ENCODE measurements around the gene HEXB. TPM values are rescaled to one million over a fixed set of nuclear protein-coding genes. Genes with fewer than 3 reads are reported as not detected.

Gene HEXB
- total RNA-seq, 4 donors from 2014 or later: 26.7 to 76.4 (median 62.1) TPM

DNA sequence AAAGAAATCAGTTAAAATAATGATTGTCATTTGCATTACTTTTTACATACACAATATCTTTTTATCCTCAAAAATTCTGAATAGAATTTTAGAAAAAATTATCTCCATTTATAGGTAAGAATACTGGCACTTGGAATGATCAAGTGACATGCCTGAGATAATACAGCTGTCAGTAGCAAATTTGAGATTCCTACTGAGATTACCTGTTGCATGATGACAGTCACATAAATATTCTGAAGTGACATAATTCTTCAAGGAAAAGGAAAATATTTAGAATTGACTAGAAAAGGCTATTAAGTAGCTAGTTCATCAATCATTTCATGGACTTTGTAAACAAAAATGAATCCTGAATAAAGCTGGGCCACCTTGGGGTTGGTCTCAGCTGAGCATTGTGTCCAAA lies 29.3 kb upstream of the HEXB start:
- H3K4me3 ChIP-seq: no peak overlapping the region
- TF ChIP-seq, protein P1, sequence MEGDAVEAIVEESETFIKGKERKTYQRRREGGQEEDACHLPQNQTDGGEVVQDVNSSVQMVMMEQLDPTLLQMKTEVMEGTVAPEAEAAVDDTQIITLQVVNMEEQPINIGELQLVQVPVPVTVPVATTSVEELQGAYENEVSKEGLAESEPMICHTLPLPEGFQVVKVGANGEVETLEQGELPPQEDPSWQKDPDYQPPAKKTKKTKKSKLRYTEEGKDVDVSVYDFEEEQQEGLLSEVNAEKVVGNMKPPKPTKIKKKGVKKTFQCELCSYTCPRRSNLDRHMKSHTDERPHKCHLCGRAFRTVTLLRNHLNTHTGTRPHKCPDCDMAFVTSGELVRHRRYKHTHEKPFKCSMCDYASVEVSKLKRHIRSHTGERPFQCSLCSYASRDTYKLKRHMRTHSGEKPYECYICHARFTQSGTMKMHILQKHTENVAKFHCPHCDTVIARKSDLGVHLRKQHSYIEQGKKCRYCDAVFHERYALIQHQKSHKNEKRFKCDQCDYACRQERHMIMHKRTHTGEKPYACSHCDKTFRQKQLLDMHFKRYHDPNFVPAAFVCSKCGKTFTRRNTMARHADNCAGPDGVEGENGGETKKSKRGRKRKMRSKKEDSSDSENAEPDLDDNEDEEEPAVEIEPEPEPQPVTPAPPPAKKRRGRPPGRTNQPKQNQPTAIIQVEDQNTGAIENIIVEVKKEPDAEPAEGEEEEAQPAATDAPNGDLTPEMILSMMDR (IDR thresholded peaks at IDR 0.05): no peak
- TF ChIP-seq POLR2A (IDR thresholded peaks at IDR 0.05): no peak
- H3K36me3 ChIP-seq: no peaks in the 10 kb centered on the region
- peaks cover 0 to 2% (median 0%) of the 10 kb centered on the region in 3 donors for H3K4me1 ChIP-seq
- no peak overlapping the region for H3K27ac ChIP-seq
- no peak for DNase-seq
- intact Hi-C loops (cut with DNase I): no loop called here
- no peaks in the 10 kb centered on the region for H3K27me3 ChIP-seq
- H3K9me3 ChIP-seq: no peaks in the 10 kb centered on the region

DNA sequence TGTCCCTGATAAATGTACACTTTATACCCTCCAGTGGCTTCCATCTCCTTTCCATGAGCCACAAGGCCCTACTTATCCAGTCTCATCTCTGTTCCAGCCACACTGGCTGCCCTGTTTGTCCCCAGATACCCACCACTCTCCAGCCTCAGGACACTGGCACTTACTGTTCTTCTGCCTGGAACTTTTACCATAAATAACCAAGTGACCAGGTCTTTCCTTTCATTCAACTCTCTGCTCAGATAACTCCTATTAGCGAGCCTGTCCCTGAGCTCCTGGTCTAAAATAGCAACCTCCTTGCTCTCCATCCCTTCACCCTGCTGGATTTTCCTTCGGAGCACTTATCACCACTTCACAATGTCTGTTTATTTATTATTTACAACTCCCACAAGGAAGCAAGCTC lies 27.9 kb upstream of the HEXB start:
- Histone ChIP-seq H3K9me3 (no peaks in the 10 kb centered on the region), H3K27me3 (no peaks in the 10 kb centered on the region), H3K4me1 (no peaks in the 10 kb centered on the region), H3K4me3 (no peak overlapping the region), H3K27ac (no peak overlapping the region), H3K36me3 (no peaks in the 10 kb centered on the region)
- DNase-seq: no peak
- intact Hi-C loops (cut with DNase I): no loop called here
- 63 to 94% methylated on average over 2 of the region's 2 CpGs for WGBS, 2 donors
- TF ChIP-seq, protein P1 (IDR thresholded peaks at IDR 0.05): no peak
- no peak for TF ChIP-seq POLR2A (IDR thresholded peaks at IDR 0.05)

DNA sequence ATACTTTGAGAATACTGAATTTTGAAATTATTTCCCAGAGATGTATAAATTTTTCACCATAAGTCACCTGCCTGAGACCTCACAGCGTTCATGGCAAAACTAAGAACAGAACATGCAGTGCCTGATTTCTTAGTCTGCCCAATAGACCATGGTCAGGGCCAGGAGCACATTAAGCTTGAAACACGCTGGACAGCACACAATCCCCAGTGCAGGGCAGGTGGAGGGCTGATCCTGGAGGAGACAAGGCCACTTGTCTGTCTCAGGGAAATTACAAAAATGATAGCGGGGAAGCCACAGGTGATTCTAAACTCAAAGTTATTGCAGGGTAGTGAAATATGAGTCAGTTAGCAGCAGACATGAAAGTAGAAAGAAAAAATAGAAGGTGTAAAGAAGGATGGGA lies 25.9 kb upstream of the HEXB start:
- no peak for DNase-seq
- Histone ChIP-seq H3K4me3 (no peak overlapping the region), H3K9me3 (no peaks in the 10 kb centered on the region), H3K4me1 (no peaks in the 10 kb centered on the region), H3K27me3 (no peaks in the 10 kb centered on the region), H3K27ac (no peak overlapping the region), H3K36me3 (no peaks in the 10 kb centered on the region)
- 75 to 87% methylated on average over 3 of the region's 3 CpGs for WGBS, 2 donors
- no peak for TF ChIP-seq POLR2A (IDR thresholded peaks at IDR 0.05)
- intact Hi-C loops (cut with DNase I): no loop called here

DNA sequence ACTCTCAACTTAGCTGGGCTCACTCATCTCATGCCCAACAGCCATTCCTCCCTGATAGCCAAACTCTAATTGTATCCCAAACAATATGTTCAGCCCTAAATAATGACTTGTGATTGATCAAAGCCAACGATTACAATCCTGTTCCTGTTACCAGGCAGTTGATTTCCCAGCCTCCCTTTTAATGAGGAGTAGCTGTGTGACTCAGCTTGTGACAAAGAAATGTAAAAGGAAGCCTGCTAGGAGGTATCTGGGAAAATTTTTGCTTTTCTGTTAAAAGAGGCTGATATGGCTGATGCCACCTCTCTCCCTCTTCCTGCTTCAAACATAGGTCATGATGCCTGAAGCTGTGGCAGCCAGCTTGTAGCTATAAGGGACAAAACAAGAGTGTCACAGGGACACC lies 24.9 kb upstream of the HEXB start:
- intact Hi-C loops (cut with DNase I): no loop called here
- DNase-seq: no peak
- Histone ChIP-seq H3K27ac (no peak overlapping the region), H3K36me3 (no peaks in the 10 kb centered on the region), H3K4me3 (no peak overlapping the region), H3K27me3 (no peaks in the 10 kb centered on the region), H3K4me1 (no peaks in the 10 kb centered on the region), H3K9me3 (no peaks in the 10 kb centered on the region)
- TF ChIP-seq, protein P1 (IDR thresholded peaks at IDR 0.05): no peak
- no peak for TF ChIP-seq POLR2A (IDR thresholded peaks at IDR 0.05)
- WGBS, 2 donors: 50 to 56% methylated on average over 1 of the region's 1 CpG

DNA sequence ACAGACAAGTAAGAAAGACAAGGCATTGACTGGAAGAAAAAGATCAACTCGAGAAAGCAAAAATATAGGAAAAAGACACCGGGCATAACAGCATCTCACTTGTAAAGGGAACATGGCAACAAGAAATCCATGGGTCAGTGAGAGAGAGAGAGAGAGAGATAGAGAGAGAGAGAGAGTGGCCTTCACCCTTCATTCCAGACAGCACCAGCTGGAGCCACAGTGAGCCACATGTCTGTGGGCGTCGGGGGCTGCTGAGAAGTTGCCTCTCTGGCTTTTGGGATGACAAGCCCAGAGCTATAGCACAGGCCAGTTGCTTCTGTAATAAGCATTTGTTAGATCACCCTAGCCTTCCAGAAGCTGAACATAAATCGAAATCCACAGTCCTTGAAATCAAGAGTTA lies 24.2 kb upstream of the HEXB start:
- 83 to 84% methylated on average over 5 of the region's 5 CpGs for WGBS, 2 donors
- intact Hi-C loops (cut with DNase I): no loop called here

More for the DNA sequence above, 24.2 kb upstream of the HEXB start:
- Histone ChIP-seq H3K4me3 (no peak overlapping the region), H3K4me1 (no peaks in the 10 kb centered on the region), H3K27me3 (no peaks in the 10 kb centered on the region), H3K27ac (no peak overlapping the region), H3K36me3 (no peaks in the 10 kb centered on the region), H3K9me3 (no peaks in the 10 kb centered on the region)
- TF ChIP-seq POLR2A (IDR thresholded peaks at IDR 0.05): no peak
- TF ChIP-seq, protein P1 (IDR thresholded peaks at IDR 0.05): no peak
- no peak for DNase-seq
